H7 (cell line): ENCODE data around the gene CFAP97D2. TPM values are rescaled to one million over a fixed set of nuclear protein-coding genes. Genes with fewer than 3 reads are reported as not detected.
"Not testable (repeated sequence)": the region's sequence is repeated elsewhere in the genome, so short reads cannot be mapped to it uniquely, and the experiment has no call there.

Experiments used
- DNase-seq: peaks from one replicate; pipeline ENCODE4 v3.0.0; 2012
- H3K27me3 ChIP-seq: 2 replicates; pipeline ENCODE4 v1.6.0; 2011; ENCODE audit warnings: mild to moderate bottlenecking, low read length; ENCODE audit not compliant: control insufficient read depth, insufficient read depth
- H3K36me3 ChIP-seq: replicated peaks from 2 replicates; pipeline ENCODE4 v1.5.1; 2011; ENCODE audit warnings: low read length; ENCODE audit not compliant: control insufficient read depth, insufficient read depth
- H3K4me3 ChIP-seq: 2 replicates; pipeline ENCODE4 v1.5.1; 2011; ENCODE audit warnings: low read depth, mild to moderate bottlenecking, control low read depth, low read length, moderate library complexity; ENCODE audit not compliant: insufficient read depth
- total RNA-seq: library from RNA; depleted of rRNA; stranded (reverse); fragments of >200 nt; shearing (Covaris generic); gene quantifications from 2 replicates; pipeline ENCODE4 v1.2.3, GENCODE V29; 2014

CFAP97D2 gene
- total RNA-seq, 1 experiment from 2014 or later: not detected

GRCh38 chr13:114237415-114238112, 58.5 kb downstream of the CFAP97D2 start:
- Histone ChIP-seq H3K27me3 (no peaks in the 10 kb centered on the region; the same call in 1 of the 2 replicates), H3K36me3 (peaks cover 30% of the 10 kb centered on the region), H3K4me3 (no peak overlapping the region)
- no peak for DNase-seq

- H3K27me3 ChIP-seq: no peaks in the 10 kb centered on the region
- H3K4me3 ChIP-seq: no peak overlapping the region
- H3K36me3 ChIP-seq: peaks cover 52% of the 10 kb centered on the region
- no peak for DNase-seq
Observed at GRCh38 chr13:114241918-114242317, 62.9 kb downstream of the CFAP97D2 start.

GRCh38 chr13:114243971-114244370, 64.9 kb downstream of the CFAP97D2 start:
- H3K36me3 ChIP-seq: peaks cover 47% of the 10 kb centered on the region
- no peaks in the 10 kb centered on the region for H3K27me3 ChIP-seq
- H3K4me3 ChIP-seq: no peak overlapping the region
- no peak for DNase-seq

- no peak for DNase-seq
- peaks cover 43% of the 10 kb centered on the region for H3K36me3 ChIP-seq
- H3K4me3 ChIP-seq: no peak overlapping the region
- H3K27me3 ChIP-seq: no peaks in the 10 kb centered on the region
Observed at GRCh38 chr13:114244637-114245036, 65.6 kb downstream of the CFAP97D2 start.

GRCh38 chr13:114248011-114248410, 69.0 kb downstream of the CFAP97D2 start:
- Histone ChIP-seq H3K36me3 (peaks cover 40% of the 10 kb centered on the region), H3K27me3 (no peaks in the 10 kb centered on the region), H3K4me3 (no peak overlapping the region)
- DNase-seq: no peak

- H3K4me3 ChIP-seq: no peak overlapping the region
- no peaks in the 10 kb centered on the region for H3K27me3 ChIP-seq
- DNase-seq: no peak
- H3K36me3 ChIP-seq: peaks cover 39% of the 10 kb centered on the region
Observed at GRCh38 chr13:114249077-114249476, 70.0 kb downstream of the CFAP97D2 start.

- DNase-seq, H3K27me3 ChIP-seq, H3K4me3 ChIP-seq: not testable (repeated sequence)
- peaks cover 25% of the 10 kb centered on the region for H3K36me3 ChIP-seq
Observed at GRCh38 chr13:114251639-114252440, 72.8 kb downstream of the CFAP97D2 start.

- H3K27me3 ChIP-seq: no peaks in the 10 kb centered on the region
- H3K4me3 ChIP-seq: no peak overlapping the region
- H3K36me3 ChIP-seq: peaks cover 30% of the 10 kb centered on the region
- no peak for DNase-seq
Observed at GRCh38 chr13:114256547-114256946, 77.5 kb downstream of the CFAP97D2 start.

GRCh38 chr13:114257014-114257413, 78.0 kb downstream of the CFAP97D2 start:
- Histone ChIP-seq H3K4me3 (no peak overlapping the region), H3K36me3 (peaks cover 29% of the 10 kb centered on the region), H3K27me3 (no peaks in the 10 kb centered on the region)
- DNase-seq: peak; percentile 37

- Histone ChIP-seq H3K27me3 (no peaks in the 10 kb centered on the region), H3K36me3 (peaks cover 39% of the 10 kb centered on the region), H3K4me3 (no peak overlapping the region)
- no peak for DNase-seq
Observed at GRCh38 chr13:114258589-114258988, 79.5 kb downstream of the CFAP97D2 start.

GRCh38 chr13:114259374-114259773, 80.3 kb downstream of the CFAP97D2 start:
- Histone ChIP-seq H3K27me3 (no peaks in the 10 kb centered on the region), H3K4me3 (no peak overlapping the region), H3K36me3 (peaks cover 42% of the 10 kb centered on the region)
- DNase-seq: no peak

GRCh38 chr13:114259974-114260373, 80.9 kb downstream of the CFAP97D2 start:
- no peak for DNase-seq
- Histone ChIP-seq H3K4me3 (no peak overlapping the region), H3K27me3 (no peaks in the 10 kb centered on the region), H3K36me3 (peaks cover 43% of the 10 kb centered on the region)

- H3K27me3 ChIP-seq: no peaks in the 10 kb centered on the region
- no peak overlapping the region for H3K4me3 ChIP-seq
- no peak for DNase-seq
- H3K36me3 ChIP-seq: peaks cover 45% of the 10 kb centered on the region
Observed at GRCh38 chr13:114260814-114261213, 81.8 kb downstream of the CFAP97D2 start.

GRCh38 chr13:114261328-114261965, 82.4 kb downstream of the CFAP97D2 start:
- Histone ChIP-seq H3K36me3 (peaks cover 49% of the 10 kb centered on the region), H3K4me3 (no peak overlapping the region)

GRCh38 chr13:114263578-114263977, 84.5 kb downstream of the CFAP97D2 start:
- Histone ChIP-seq H3K27me3 (no peaks in the 10 kb centered on the region), H3K4me3 (no peak overlapping the region), H3K36me3 (peaks cover 57% of the 10 kb centered on the region)
- no peak for DNase-seq

More at GRCh38 chr13:114261328-114261965, 82.4 kb downstream of the CFAP97D2 start:
- no peak for DNase-seq
- no peaks in the 10 kb centered on the region for H3K27me3 ChIP-seq
